UCSD-AML1 (cell line): Measurements from ENCODE around the gene GCNT2.
A peak's percentile ranks its signal among the peaks of the same experiment; 100 is the strongest.
"Not testable (repeated sequence)": the region's sequence is repeated elsewhere in the genome, so short reads cannot be mapped to it uniquely, and the experiment has no call there.

Source experiments
- DNase-seq: peaks from one replicate; lab custom pipeline; 2025; ENCODE audit not compliant: unreplicated experiment; lab: John Stamatoyannopoulos, UW

GCNT2 gene

DNA sequence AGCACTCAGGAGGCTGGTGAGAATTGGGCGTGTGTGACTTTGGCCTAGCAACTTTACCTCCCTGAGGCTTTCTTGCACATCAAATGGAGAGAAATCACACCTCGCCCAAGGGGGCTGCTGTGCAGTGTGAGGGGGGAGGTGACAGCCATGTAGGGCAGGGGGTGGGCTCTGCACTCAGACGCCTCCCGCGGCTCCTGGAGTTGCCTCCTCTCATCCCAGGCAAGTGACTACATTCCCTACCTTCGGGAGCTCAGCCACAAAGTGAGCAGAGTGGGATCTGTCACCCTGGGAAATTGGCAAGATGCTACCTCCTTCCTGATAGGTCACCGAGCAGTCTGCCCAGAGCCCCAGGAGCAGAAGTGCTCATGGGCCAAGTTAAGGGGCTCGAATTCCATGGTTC is 56.0 kb downstream of the GCNT2 start:
- no peak for DNase-seq

DNA sequence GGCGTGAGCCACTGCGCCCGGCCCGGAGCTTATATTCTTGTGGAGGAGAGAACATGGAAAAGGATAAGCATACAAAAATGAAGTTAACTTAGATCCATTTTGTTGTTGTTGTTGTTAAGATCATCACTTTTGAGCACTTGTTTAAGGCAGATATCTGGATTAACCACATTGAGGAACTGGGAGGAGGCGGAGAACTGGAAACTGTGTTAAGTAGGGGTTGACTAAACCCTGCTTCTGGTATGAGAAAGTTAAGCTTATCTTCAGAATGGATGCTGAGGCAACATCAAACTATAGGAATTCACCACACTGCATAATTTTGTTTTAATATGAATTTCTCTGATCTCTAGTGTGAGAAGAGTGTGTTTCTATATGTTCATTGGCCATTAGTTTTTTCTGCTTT is 57.6 kb downstream of the GCNT2 start:
- no peak for DNase-seq

DNA sequence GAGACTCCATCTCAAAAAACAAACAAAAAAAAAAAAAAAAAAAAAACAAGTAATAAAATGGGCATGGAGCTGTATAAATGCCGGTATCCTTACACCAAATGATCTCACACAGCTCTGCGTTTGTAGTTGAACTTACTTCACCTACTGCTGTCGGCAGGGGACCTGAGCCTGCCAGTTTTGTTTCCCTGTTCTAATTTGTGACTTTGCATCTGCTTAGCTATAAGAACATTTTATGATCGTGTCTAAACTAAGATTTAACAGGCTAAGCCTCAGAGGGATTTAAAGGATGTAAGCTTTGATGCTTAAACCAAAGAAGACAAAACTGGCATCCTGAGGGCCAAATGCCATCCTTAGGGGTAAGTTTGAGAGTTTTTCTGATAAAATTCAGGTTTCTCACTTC is 58.7 kb downstream of the GCNT2 start:
- DNase-seq: no peak

DNA sequence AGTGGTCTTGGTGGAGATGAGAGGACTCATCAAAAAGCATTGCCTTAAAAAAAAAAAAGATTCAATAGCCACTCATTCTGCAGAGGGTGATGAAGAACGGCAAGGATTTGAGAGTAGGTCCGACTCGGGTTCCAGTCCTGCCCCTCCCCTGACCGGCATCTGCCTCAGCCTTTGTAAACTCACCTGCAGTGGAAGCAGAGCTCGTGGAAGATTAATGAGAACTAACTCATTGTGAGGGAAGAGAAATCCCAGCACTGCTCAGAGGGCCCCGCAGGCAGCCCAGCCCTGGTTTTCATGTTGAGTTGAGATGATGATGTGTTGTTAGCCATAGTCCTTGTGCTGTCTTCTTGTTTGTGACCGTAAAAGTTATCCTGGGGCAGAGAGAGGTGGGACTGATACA is 59.4 kb downstream of the GCNT2 start:
- no peak for DNase-seq

DNA sequence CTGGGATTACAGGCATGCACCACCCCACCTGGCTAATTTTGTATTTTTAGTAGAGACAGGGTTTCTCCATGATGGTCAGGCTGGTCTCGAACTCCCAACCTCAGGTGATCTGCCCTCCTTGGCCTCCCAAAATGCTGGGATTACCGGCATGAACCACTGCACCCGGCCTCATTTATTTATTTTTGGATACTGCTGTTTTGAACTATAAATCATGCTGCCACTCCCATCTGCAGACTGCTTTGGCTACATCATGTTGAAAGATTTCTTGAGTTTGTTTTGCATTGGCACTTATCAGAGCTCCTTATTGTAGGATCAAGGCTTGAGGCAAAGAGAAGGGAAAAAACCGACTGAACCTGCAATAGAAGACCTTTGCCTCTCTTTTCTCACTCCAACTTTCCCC is 60.3 kb downstream of the GCNT2 start:
- DNase-seq: not testable (repeated sequence)

DNA sequence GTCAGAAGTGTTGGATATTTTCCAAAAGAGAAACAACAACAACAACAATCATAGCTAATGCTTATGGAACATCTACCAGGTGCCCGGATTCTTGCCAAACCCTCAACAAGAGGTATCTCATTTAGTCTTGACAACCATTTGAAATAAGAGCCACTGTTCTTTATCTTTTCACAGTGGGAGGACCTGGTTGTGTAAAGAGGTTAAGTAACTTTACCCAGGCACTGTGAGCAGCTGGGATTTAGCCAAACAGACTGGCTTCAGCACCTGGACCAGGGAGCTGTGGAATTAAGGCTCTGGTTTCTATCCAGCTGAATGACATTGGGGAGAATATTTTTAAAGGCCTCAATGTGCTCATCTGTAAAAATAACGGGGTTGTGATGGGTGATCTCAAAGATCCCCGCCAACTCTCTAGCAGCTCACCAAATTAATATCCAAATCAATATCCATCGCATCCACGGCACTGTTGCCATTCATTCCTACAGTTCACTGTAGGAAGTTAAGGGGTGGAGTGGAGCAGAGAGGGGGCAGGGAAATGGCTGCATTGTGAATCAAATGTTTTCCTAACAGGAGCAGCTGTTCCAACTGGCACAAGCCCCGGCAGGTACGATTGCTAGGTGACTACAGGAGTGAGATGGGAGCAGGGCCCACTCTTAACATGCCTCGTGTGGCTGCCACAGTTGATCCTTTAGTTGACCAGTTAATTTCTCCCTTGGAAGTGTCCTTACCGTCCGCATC is 61.8 kb downstream of the GCNT2 start:
- peak; percentile 25 for DNase-seq

DNA sequence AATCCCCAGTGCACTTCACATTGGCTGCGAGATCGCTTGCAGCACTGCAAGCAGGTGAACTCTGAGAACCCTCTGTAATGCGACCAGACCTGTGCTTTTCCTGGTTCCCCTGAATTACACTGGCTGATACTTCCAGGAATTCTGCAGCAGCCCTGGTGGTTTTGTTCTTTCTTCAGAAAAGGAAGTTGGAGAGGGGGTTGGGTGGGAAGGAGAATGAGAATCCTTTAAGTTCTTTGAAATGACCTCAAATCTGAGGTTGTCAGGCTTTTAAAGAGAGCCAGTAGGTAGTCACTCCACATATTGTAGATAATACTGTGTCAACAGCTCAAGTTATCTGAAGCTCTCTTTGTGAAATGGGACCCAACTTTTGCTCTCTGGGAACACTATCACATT is 62.4 kb downstream of the GCNT2 start:
- DNase-seq: no peak

DNA sequence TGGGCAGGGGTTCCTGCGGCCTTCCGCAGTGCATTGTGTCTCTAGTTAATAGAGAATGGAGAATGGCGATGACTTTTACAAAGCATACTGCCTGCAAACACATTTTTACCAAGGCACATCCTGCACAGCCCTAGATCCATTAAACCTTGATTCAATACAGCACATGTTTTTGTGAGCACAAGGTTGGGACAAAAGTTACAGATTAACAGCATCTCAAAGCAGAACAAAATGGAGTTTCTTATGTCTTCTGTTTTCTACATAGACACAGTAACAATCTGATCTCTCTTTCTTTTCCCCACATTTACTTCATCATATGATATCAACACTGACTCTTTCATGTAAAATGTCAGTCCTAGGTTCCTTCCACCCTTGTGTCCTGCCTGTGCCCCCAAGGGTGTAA is 63.5 kb downstream of the GCNT2 start:
- no peak for DNase-seq

DNA sequence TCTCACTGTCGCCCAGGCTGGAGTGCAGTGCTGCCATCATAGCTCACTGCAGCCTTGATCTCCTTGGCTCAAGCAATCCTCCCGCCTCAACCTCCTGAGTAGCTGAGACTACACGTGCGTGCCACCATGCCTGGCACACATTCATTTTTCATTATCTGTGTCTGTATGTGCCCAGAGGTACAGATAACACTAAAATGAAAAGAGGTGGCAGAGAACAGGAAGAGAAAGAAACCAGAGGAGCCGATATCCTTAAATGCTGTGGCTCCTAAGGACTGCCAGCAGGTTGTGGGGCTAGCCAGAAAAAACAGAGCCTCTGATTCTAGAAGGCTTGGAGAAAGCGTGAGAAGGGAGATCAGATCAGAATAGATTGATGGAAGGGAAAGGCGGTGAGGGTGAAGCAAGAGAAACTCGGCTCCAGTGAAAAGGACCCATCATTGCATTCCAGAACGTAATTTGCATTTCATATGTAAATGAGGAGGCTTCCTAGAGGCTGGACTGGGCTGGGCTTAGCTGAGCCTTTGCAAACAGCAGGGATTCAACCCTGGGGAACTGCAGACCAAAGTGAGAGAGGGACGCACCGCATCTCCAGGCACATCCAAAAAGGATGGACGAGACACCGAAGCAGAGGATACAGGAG is 64.2 kb downstream of the GCNT2 start:
- DNase-seq: no peak

DNA sequence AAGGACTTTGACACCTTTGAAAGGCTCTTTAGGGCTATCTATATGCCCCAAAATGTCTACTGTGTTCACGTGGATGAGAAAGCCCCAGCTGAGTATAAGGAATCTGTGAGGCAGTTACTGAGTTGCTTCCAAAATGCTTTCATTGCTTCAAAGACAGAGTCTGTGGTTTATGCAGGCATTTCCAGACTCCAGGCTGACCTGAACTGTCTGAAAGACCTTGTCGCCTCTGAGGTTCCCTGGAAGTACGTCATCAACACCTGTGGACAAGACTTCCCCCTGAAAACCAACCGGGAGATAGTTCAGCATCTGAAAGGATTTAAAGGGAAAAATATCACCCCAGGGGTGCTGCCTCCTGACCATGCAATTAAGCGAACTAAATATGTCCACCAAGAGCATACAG is 65.2 kb downstream of the GCNT2 start:
- DNase-seq: no peak

DNA sequence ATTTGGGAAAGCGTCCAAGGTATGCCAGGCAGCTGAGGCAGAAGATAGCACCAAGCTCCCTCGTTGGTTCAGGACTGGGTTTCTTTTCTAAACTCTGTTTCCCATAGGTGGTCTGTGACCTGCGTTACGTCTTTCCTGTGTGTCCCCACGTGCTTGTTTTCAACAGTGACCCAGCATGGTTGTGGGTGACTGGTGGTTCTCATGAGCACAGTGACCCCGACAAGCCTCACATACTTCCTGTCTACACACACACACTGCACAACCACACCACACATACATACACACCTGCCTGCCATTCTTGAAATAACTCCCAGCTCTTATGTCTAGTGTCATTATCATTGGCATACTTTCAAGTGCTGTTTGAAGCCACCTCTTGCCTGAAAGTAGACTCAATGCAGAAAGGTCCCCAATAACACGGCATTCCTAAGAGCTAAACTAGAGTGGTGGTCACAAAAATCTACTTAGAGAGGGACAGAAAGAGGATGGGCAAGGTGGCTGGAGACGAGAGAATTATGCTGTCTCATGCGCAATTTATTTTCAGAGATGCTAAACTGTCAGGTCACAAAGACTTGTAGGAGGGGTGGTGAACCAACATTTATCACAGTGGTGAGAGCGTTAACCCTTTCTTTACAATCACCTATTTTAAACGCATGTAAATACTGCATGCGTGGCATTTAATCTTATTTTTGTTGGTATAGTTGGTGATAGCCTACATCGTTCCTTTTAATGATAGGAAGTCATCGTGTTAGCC is 66.7 kb downstream of the GCNT2 start:
- no peak for DNase-seq

DNA sequence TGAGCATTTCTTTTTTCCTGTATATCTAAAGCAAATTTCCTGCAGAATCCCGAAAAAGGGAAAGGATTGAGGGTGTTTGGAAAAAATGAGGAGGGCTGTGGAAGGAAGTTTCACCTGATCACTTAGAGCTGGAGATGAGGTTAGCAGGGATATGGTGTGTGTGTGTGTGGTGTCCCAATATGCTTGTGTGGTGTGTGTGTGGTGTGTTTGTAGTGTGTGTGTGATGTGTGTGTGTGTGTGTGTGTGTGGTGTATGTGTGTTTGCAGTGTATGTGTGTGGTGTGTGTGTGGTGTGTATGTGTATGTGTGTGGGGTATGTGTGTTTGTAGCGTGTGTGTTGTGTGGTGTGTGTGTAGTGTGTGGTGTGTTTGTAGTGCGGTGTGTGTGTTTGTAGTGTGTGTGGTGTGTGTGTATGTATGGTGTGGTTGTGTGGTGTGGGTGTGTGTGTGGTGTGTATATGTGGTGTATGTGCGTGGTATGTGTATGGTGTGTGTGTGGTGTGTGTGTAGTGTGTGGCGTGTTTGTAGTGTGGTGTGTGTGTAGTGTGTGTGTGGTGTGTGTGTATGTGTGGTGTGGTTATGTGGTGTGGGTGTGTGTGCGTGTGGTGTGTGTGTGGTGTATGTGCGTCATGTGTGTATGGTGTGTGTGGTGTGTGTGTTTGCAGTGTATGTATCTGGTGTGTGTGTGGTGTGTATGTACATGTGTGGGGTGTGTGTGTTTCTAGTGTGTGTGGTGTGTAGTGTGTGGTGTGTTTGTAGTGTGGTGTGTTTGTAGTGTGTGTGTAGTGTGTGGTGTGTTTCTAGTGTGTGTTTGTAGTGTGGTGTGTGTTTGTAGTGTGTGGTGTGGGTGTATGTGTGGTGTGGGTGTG is 67.6 kb downstream of the GCNT2 start:
- DNase-seq: no peak

DNA sequence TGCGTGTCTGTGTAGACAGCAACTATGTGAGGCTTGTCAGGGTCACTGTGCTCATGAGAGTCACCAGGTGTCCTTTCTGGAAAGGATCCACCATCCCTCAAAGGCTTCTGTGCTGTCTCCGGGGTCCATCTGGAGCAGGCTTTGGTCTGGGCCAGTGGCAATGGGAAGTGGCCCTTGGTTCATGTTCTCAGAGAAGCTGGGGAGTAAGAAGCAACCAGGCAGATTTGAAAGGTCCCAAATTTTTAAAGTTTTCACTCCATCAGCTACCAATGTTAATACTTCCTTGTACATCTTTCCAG is 68.2 kb downstream of the GCNT2 start:
- DNase-seq: no peak

DNA sequence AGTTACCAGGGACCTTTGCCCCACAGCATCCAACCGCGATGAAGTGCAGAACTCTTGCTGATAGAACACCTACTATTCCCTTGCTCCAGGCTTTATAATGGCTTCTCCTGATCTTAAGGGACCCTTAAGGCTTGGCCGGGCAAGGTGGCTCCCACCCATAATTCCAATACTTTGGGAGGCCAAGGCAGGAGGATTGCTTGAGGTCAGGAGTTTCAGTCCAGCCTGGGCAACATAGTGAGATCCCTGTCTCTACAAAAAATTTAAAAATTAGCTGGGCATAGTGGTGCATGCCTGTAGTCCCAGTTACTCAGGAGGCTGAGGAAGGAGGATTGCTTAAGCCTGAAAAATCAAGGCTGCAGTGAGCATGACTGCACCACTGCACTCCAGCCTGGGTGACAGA is 68.8 kb downstream of the GCNT2 start:
- no peak for DNase-seq

DNA sequence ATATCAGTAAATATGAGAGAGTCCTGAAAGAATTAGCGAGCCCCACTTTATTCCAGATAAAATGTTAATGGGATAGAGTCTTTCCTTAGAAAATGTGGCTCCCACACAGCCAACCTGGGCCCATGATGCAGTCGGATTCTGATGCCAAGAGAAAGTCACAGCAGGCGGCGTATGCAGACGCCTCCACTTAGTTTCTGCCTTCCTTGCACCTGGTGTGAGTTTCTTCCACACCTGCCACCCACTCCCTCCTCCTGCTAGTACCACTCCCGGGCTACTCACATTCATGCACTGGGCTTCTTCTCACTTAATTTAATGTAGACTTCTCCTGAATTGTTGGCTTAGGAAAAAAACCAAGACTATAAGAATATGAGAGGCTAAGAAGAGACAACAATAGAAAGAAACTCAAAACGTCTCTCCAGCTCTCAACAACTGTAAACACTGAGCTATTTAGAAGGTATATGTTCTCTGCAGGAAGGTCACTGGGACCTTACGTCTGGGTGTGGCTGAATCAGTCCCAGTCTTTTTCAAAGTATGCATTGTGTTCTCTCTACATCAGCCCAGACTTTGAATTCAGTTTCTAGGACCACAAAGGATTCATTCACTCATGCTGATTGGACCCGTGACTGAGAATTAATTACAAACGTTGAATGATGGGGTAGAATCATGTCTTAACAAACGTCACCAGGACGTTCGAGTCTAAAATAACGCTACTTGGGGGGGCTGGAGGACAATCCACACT is 70.4 kb downstream of the GCNT2 start:
- no peak for DNase-seq

DNA sequence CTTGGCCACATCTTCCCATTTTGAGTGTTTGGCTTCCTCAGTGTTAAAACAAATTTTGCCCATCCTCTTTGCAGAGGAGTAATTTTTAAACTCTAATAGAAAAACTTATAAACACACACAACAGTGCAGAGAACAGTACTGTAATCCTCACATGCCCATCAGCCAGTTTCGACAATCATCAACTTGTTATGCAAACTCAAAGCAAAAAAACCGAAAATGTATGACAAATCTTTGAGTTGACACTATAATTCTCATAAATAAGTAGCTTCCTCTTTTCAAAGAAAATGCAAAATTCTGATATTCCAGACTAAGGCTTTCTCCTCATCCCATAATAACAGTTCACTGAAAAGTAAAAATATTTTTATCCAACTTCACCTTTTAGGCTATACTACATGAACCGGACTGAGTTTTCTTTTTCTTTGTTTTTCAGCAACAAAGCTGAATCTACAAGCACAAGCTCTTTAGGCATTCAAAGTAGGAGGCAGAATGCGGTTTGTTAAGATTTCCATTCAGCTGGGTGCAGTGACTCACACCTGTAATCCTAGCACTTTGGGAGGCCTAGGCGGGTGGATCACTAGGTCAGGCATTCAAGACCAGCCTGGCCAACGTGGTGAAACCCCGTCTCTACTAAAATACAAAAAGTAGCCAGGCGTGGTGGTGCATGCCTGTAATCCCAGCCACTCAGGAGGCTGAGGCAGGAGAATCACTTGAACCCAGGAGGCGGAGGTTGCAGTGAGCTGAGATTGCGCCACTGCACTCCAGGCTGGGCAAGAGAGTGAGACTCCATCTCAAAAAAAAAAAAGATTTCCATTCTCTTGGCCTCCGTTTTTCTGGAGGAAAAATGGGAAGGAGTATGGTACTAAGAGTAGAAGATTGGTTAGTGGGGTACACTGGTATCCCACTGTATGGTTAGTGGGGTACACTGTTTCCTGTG is 74.8 kb downstream of the GCNT2 start:
- no peak for DNase-seq

DNA sequence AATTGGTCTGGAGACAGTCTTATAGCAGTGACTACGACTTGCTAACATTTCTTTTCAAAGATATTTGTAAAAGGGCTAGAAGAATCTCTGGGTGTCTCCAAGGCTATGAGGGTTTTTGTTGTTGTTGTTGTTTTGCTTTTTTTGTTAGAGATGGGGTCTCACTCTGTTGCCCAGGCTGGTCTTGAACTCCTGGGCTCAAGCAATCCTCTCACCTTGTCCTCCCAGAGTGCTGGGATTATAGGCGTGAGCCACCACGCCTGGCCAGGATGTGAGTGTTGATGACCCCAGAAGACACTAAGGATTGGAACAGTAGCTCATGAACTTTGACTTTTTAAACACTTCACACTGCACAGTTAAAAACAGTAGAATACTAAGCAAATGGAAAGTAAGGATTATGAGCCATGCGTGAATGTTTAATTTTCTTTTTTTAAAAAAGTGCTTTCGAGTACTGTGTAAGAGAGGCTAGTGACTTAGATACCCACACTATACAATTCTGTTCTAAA is 76.4 kb downstream of the GCNT2 start:
- no peak for DNase-seq

DNA sequence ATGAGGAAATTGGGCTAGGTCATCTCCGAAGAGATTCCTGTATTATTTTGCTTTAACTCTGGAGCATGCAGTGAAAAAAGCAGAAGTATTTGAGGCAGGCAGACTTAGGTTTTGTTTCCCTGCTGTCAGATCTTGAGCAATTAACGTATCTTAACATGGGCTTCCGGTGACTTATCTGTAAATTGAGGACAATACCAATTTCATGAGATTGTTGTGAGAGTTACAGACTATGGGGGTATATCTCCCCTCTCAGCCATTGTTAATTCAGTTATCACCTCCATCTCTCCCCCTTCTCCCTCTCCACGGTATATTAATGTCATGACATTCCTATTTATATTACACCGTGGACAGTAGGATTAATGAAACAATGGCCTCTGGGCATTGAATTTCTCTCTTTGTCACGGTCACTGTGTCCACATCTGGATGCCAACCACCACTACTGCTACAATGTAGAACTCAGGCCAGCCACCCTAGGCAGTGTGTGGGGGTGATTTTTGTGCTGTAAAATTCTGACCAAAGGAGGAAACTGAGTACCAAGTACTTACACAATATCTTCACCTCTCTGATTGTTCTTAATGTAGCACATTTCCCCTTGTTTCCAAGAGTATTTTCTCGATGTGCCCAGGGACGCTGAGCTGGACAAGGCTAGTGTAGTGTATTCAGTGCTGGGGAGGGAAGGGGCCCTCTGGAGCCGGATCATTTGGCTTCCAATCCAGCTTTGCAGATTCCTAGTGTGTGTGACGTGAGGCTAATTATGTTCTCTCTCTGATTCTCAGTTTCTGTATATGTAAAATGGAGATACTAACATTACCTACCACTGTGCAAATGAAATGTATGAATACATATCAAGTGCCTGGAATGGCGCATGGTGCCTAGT is 77.2 kb downstream of the GCNT2 start:
- peak; percentile 17 for DNase-seq

DNA sequence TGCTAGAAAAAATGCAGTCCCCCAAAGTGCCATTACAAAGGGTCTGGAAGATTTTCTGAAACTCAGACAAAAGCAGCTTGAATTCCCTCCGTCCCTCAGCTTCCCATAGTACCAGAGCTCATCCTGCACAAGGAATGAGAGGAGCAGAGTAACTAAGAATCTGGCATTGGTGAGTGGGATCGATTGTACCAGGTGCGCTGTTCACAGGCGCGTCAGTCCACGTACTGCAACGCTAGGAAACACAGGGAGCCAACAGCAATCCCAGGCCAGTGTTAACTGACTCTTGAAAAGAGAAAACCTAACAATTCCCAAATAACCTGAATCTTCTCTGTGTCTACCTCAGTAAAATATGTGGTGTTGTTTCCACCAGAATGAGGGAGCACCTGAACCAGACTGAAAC is 77.9 kb downstream of the GCNT2 start:
- DNase-seq: no peak
